Activated CD8-positive, alpha-beta memory T cell treated with anti-CD3 and anti-CD28 coated beads for 36 hours (primary cell): ENCODE results near the gene UQCR10. TPM values are rescaled to one million over a fixed set of nuclear protein-coding genes. Genes with fewer than 3 reads are reported as not detected.
"Not testable (repeated sequence)": the region's sequence is repeated elsewhere in the genome, so short reads cannot be mapped to it uniquely, and the experiment has no call there.

ENCODE experiments used
- CTCF ChIA-PET: fragments of 350-600 bp; sonication (Branson Sonifier 250); formaldehyde crosslinking; loops from one replicate; lab custom pipeline; 2021; ENCODE audit warnings: antibody characterized with exemption; lab: Charles Lee
- POLR2A ChIA-PET: fragments of 350-600 bp; sonication (Branson Sonifier 250); formaldehyde crosslinking; loops from one replicate; lab custom pipeline; 2021; ENCODE audit warnings: antibody characterized with exemption; lab: Charles Lee
- total RNA-seq, 2 experiments: library from RNA; stranded (reverse); gene quantifications; one replicate each; pipeline ENCODE4 v1.2.3, GENCODE V29; 2021

The UQCR10 gene
- total RNA-seq, 2 experiments from 2014 or later: 110 to 111 TPM

DNA sequence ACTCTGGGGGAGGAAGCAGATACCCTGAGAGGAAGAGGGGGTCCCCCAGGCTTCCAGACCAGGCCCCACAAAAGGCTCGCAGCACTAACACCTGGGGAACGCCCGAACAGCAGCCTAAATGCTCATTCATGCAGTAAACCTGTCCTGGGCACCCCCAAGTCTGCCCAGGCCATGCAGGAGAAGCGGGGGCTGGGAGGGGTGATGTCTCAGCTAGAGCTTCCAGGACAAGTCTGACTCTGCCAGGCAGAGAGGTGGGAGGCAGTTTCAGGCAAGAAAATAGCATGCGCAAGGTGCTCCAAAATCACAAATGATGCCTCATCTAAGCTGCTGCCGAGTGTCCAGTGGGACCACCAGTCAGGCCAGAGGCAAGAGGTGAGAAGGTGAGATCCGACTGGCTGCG is 32.8 kb upstream of the UQCR10 start:
- ChIA-PET POLR2A (no interaction called here), CTCF (no interaction called here)

DNA sequence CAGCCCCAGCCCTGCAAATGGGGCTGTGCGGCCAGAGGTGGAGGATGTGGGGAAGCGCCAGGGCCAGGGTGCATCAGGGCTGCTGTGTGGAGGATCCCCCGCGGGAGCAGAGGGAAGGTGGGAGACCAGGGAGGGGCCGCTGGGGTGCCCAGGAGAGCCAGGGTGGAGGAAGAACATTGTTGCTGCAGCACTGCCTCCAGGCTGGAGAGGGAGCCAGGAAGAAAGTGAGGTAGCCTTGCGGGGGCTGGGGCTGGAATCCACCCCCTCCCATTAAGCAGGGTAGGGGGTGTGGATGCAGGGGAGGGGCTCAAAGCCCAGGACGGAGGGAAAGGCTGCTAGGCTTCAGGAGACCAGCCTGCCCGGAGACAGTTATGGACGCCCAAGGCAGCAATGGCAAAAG is 32.3 kb upstream of the UQCR10 start:
- POLR2A ChIA-PET: no interaction called here

DNA sequence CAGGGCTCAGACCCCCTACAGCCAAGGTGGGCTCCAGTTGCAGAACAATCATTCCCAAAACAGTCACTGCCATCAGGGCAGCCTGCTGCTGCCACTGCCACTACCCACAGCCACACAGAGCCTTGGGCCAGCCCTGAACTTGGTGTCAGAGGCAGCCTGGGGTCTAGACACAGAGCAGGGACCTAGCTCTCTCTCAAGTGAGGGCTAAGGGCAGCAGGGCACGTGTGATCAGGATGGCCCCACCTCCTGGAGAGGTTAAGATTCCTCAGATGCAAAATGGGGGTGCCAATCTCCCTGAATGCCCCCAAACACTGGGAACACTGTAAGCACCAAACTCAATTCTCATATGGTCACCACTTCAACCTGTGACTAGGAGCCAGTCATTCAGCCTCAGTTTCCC is 31.8 kb upstream of the UQCR10 start:
- ChIA-PET CTCF (no interaction called here), POLR2A (no interaction called here)

More for the DNA sequence above, 32.3 kb upstream of the UQCR10 start:
- CTCF ChIA-PET: no interaction called here

DNA sequence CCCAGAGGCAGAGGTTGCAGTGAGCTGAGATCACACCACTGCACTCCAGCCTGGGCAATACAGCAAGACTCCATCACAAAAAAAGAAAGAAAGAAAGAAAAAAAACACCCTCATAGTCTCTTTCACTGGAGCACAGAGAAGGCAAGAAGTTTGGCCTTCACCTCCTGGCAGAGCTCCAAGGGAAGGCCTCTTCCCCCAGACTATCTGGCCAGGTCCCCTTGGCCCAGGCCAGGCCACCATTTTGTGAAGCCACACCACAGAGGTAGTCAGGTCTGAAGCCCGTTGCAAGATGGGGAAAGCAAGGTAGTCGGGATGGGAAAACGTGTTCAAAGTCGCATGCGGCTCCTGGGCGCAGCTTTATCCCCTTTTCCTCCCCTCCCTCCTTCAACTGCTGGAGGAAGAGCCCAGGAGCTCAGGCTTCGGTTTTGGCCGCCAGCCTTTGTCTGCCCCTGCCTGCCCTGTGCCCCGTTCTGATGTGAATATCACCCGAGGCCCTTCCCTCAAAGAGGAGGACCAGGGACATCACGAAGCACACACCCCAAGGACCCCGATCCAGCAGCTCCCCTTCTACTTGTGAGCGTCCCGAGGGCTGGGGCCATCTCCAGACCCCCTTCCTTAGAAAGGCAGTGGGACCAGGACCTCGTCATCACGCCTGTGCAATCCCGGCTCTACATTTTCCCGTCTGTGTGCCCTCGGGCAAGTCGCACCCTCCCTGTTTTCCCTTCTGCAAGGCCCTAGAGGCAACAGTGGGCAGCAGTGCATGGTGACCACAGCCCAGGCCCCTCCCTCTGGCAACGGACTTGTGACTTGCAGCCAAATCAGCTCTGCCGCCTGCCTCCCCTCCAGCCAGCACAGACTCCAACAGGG is 29.7 kb upstream of the UQCR10 start:
- POLR2A ChIA-PET: no interaction called here
- CTCF ChIA-PET: no interaction called here

DNA sequence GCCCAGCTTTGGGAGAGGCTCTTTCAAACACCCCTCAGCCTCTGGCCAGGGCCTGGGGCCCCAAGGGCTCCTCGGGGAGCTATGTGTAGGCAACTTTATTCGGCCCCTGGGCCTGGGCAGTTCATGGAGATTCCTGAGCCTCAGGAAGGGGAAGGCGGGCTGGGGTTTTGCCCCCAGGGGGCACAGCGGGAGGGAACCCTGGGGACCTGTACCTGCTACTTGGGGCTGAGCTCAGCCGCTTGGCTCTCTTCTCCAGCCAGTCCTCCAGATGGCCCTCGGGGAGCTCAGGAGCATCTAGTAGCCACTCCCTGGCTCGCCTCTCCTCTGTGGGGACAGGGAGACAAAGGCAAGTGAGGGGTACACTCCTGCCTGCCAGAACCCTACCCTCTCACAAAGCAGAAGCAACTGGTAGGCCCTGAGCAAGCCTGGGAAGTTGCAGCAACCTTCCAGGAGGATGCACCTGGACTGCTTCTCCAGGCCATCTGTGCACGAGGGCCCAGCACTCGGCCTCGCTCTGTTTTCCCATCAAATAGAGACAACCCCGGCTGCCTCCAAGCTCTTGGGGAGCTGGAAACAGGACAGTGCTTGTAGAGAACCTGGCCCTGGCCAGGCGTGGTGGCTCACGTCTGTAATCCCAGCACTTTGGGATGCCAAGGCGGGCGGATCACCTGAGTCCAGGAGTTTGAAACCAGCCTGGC is 28.9 kb upstream of the UQCR10 start:
- ChIA-PET CTCF (no interaction called here), POLR2A (no interaction called here)

DNA sequence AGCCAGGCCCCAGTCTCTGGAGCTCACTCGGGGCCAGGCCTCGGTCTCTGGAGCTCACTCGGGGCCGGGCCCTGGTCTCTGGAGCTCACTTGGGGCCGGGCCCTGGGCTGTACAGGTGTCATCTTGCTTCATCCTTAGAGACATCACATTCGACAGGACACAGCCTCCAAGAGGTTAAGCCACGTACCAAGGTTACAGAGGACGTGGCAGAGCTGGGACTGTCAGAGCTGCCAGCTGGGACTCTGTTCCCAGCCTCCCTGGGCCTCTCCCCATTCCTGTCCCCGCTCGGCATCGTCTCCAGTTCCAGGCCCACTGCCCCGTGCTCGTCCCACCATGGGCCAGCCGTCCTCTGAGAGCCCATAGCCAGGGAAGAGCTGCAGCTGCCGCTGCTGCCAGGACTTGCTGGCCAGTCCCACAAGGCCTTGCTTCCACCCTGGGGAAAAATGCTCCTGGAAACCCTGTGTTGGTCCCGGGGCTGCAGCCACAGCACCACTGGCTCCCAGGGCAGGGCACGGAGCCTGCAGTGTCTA is 27.8 kb upstream of the UQCR10 start:
- ChIA-PET POLR2A (no interaction called here), CTCF (no interaction called here)

DNA sequence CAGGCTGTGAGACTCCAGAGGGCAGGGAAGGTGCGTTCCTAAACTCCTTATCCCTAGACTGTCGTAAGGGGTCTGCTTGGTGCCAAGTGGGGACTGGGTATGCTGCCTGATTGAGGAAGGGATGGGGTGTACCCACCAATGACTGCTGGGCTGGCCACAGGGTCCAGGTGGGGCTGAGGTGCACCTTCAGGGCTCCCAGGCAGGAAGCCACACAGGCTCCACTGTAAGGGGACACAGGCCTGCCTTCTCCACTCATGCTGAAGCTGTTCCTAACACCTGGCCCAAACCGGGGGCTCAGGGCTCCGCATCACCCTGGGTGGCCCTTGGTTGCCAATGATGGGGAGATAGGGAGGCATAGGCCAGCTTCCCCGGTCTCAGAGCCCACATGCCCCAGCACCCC is 27.0 kb upstream of the UQCR10 start:
- POLR2A ChIA-PET: no interaction called here
- CTCF ChIA-PET: no interaction called here

DNA sequence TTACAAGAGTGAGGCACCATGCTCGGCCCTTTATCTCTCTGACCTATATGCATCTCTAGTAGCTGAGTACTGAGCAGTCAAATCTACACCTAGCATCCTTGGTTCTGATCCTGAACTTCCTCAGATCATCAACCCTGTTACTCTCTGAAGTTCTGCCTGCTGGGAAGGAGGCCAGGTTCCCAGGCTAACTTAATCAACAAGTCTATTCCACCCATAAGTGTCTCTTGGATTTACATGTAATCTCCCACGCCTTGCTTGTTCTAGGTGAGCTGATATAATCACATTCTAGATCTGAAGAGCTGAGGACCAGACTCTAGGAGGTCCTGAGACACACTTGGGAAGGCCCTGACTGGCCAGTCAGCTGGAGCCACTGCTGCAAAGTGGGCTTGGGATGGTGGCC is 25.2 kb upstream of the UQCR10 start:
- CTCF ChIA-PET: no interaction called here
- POLR2A ChIA-PET: no interaction called here

DNA sequence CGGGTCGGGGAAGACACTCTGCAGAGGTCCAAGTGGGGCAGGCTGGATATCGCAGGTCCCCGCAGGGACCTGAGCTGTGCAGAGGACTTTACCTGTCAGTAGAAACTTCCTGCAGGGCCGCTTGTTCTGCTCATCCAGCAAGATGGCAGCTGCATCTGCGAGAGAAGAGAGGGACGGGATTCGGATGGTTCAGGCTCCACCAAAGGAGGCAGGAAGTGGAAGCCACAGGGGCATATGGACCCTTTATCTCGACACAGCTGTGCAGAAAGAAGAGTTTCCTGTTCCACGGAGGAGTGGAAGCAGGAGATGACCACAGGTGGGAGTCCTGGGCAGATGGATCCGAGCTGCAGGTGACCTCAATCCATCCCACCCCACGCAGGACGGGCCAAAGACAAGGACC is 24.8 kb upstream of the UQCR10 start:
- ChIA-PET POLR2A (no interaction called here), CTCF (no interaction called here)

DNA sequence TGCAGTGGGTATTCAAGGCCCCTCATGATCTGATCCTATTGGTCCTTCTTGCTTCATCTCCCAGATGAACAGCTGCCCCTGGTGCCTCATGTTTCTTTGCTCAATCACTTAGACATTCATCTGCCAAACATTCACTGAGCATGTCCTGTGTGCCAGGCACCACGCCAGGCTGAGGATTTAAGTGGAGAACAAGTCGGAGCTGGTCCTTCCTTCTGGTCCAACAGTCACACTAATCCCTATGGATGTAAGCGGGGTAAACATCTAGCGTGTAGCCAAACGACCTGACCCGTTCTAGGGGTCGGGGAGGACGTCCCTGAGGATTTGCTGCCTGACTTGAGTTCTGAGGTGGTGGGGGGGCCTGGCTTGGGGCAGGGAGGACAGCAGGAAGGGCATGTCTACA is 22.3 kb upstream of the UQCR10 start:
- ChIA-PET CTCF (no interaction called here), POLR2A (no interaction called here)

DNA sequence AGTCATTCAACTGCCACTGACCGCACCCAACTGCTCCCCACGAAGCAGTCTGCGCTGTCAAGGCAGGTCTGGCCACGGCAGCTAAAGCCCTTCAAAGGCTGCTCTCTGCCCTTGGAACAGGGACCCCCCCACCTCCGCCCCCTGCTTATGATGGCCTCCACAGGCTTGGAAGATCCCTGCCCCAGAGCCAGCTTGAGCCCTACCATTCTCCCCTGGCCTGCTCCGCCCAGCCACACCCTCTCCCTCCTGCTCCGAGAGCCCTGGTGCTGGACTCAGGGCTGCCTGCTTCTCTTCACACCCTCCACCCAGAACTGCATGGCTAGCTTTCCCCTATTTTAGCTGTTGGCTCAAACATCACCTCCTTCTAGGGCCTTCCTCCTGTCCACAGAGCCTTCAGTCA is 19.3 kb upstream of the UQCR10 start:
- ChIA-PET POLR2A (no interaction called here), CTCF (no interaction called here)

DNA sequence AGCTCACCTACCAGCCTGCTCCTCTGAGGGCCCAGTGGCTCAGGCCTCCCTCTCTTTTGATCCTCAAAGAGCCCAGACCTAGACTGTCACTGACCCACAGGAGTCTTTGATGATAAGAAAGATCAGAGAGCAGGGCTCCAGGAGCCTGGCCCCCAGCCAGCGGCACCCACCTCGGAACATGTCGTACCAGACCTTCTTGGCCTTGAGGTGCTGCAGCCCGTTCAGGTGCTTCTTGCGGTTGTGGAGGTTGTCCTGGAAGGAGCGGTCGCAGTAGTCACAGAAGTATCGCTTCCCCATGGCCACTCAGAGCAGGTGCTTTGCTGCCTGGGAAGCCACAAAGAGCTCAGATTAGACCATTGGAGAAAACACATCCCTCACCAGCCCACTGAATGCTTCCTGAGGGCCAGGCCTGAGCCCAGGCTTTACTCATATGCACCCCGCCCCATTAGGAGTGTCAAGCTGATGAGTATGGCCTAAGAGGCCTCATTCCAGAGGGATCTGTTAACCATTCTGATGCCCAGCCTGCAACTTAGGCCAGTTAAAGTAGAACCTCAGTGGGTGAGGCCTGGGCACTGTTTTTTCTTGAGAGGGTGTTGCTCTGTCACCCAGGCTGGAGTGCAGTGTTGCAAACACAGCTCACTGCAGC is 18.8 kb upstream of the UQCR10 start:
- ChIA-PET POLR2A (no interaction called here), CTCF (no interaction called here)

DNA sequence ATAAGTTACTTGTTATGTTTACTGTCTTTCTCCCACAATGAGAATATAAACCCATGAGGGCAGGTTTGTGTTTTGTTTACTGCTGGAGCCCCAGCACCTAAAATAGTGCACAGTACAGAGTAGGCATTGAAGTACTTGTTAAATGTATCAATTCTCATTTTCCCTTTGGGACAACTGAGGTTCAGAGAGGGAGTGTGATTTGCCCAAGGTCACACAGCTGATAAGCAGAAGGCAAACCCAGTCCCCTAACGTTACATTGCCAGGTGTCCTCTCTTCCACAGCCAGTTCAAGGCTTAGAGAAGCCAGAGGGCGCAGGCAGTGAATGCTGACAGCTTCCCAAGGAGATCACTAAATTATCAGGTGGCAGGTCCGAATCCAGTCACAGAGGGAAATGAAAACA is 17.1 kb upstream of the UQCR10 start:
- POLR2A ChIA-PET: no interaction called here
- CTCF ChIA-PET: no interaction called here

DNA sequence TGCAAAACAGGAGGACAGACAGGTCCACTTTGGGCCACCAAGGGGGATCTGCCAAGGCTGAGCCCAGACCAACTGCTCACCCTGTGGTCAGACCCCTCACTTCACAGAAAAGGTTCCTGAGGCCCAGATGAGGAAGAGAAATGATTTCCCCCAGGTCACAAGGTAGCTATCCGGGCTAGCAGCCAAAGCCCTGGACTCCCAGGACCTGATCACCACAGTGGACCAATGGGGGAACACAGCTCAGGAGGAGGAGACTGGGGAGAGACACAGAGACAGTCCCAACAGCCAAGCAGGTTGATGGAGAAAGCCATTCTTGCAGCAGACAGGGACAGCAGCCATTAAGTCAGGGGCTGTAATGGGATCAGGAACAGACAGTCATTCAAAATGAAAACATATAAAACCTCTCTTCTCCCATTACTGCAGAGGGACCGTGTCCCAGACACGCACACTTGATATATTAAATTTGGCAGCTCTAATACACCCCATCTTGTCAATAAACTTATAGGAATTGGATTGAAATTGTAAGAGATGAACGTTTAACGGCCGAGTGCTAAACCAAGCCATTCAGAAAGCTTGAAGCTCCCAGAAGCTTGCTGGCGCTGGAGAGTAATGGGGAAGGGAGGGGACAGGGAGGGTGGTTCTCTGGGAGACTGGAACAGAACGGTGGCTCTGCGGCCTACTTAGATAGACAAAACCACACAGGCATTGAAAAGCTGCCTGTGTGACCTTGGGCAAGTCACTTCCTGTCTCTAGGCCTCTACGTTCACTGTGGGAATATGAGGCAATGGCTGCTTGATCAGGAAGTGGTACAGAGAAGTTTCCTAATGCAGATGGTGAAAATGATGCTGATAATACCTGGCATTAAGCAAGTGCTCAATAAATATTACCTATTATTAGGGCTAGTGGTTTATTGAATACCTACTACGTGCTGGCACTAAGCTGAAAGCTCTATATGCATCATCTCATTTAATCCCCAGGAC is 16.3 kb upstream of the UQCR10 start:
- ChIA-PET CTCF (no interaction called here), POLR2A (no interaction called here)

DNA sequence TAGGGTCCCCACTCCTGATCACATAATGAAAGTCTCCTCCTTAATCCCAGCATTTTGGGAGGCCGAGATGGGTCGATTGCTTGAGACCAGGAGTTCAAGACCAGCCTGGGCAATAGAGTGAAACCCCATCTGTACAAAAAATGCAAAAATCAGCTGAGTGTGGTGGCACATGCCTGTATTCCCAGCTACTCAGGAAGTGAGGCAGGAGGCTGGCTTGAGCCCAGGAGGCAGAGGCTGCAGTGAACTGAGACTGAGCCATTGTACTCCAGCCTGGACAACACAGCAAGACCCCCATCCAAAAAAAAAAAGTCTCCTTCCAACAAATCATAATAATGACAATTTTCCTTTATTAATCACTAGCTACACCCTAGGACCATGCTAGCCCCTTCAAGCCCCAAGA is 15.5 kb upstream of the UQCR10 start:
- POLR2A ChIA-PET: no interaction called here
- CTCF ChIA-PET: no interaction called here

DNA sequence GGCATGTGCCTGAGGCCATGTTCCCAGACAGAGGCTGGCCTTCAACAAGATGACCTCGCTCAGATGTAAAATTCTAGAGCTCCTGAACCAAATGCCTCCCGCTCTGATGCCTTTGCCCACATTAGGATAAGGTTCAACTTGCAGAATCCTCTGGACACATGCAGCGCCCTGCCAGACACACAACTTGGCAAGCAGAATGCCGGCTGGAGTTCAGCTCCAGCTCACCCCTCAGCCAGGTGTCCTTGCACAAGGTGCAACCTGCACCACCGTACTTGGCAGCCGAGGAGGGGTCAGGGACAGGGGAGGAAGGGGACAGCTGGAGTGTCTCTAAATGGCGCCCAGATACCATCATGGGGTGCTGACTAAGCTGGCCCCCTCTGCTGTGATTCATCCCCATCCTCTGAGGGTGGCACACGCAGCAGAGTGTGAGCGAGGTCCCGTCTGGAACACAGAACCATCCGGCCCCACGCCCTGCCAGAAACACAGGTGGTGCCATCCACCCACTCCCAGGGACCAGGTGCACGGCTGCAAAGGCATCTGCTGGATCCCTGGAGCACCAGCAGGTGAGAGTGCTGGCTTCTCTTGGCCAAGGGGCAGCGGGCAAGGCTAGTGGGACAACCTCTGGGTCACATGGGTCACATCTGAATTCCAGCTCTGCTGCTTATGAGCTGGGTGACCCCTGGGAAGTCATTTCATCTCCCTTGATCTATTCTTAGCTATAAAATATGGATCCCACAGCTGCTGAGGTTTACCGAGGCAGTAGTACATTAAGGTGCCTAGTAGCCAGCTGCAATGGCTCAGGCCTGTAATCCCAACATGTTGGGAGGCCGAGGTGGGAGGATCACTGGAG is 13.1 kb upstream of the UQCR10 start:
- CTCF ChIA-PET: interaction anchor here (0.7 kb wide), 1 partner anchor 12 kb away, joined by 3 read pairs; the partner anchor contains the start of genes UQCR10 and ZMAT5
- POLR2A ChIA-PET: no interaction called here

DNA sequence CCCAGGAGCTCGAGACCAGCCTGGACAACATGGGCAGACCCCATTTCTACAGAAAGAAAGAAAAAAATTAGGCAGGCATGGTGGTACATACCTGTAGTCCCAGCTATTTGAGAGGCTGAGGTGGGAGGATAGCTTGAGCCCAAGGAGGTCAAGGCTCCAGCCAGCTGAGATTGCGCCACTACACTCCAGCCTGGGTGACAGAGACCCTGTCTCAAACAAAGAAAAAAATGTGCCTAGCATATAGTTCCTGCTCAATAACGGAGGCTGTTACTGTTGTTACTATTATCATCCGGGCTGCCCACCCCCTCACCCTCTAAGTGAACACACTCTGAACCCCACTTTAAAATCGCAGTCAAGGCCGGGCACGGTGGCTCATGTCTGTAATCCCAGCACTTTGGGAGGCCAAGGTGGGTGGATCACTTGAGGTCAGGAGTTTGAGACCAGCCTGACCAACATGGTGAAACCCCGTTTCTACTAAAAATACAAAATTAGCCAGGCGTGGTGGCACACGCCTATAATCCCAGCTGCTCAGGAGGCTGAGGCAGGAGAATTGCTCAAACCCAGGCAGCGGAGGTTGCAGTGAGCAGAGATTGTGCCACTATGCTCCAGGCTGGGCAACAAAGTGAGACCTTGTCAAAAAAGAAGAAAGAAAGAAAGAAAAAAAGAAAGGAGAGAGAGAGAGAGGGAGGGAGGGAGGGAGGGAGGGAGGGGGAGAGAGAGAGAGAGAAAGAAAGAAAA is 12.3 kb upstream of the UQCR10 start:
- POLR2A ChIA-PET: not testable (repeated sequence)

DNA sequence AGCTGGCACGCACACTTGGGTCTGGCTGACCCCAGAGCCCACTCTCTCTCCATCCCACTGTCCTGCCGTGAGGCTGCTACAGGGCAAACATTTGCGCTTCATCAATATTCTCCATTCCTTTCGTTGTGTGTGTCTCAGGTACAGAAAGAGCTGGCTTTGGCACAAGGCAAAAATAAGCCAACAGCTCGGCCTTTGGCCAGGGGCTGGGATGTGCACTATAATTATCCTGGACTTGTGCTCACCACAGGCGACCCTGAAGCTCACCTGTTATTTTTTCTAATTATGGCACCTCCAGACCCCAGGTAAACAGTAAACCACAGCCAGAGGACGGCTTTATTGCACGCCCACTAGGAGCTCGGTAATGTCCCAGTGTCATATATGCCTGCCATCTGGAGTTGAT is 11.3 kb upstream of the UQCR10 start:
- ChIA-PET CTCF (no interaction called here), POLR2A (no interaction called here)

More for the DNA sequence above, 12.3 kb upstream of the UQCR10 start:
- CTCF ChIA-PET: interaction anchor here (0.7 kb wide), 1 partner anchor 12 kb away, joined by 3 read pairs; the partner anchor contains the start of genes UQCR10 and ZMAT5
